Measurements from ENCODE around the gene GSDME. TPM values are rescaled to one million over a fixed set of nuclear protein-coding genes. Genes with fewer than 3 reads are reported as not detected.

Gene GSDME
- total and polyA plus RNA-seq, 4 donors = 3.2 to 4.0 (median 3.7) TPM

DNA sequence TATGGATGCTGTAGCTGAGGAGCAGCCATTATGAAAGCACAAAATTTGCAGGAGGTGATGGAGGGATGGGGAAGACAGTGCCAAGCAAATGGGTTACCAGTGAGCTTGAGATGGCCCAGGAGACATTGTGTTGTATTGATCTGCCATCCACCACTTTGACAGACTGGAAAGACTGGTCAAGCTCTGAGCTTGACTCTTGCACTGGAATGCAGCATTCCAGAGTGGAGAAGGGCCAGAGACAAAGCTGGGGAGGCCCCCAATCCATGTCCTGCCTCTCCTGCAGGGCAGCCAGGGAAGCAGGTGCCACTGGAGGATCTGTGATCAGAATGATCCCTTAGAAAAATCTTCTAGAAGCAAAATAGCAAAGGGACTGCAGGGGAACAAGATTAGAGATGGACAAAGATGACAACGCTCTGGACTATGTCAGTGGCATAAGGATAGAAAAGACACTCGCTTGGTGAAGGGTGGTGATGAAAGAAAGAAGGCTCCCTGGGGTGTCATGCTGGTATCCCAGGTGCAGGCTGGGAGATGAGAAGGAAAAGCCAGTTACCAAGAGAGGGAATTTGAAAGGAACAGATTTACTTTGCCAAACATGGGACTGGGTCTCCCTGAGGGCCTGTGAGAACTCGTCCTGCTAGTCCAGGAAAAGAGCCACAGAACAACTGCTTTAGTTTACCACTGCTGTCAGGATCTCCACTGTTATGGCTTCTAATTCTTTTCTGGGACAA, 5.0 kb downstream of the GSDME start:
- Histone ChIP-seq H3K27ac (ENCODE audit: low read depth in 1 of 2, low read length in 2 of 2) (no peak overlapping the region), H3K36me3 (ENCODE audit: control insufficient read depth in 4 of 4, insufficient read depth in 3 of 4, low read depth in 1 of 4, low read length in 3 of 4) (no peaks in the 10 kb centered on the region), H3K9me3 (ENCODE audit: control insufficient read depth in 4 of 4, low read length in 3 of 4) (no peaks in the 10 kb centered on the region), H3K4me3 (ENCODE audit: low read depth in 1 of 3, low read length in 3 of 3) (no peak overlapping the region), H3K4me1 (ENCODE audit: control insufficient read depth in 4 of 4, insufficient read depth in 4 of 4, low read length in 3 of 4) (peaks cover 0 to 4% (median 0%) of the 10 kb centered on the region in 4 donors), H3K27me3 (ENCODE audit: control insufficient read depth in 4 of 4, insufficient read depth in 4 of 4, low read length in 3 of 4) (no peaks in the 10 kb centered on the region), H3K9ac (ENCODE audit: low read depth in 1 of 2, low read length in 2 of 2) (no peak overlapping the region)
- TF ChIP-seq FOXA2 (IDR thresholded peaks at IDR 0.05) = no peak
- TF ChIP-seq HNF4A (conservative IDR thresholded peaks at IDR 0.05) = no peak
- TF ChIP-seq, protein P1, sequence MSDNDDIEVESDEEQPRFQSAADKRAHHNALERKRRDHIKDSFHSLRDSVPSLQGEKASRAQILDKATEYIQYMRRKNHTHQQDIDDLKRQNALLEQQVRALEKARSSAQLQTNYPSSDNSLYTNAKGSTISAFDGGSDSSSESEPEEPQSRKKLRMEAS (IDR thresholded peaks at IDR 0.05) = no peak
- no peak for TF ChIP-seq HNF4G (IDR thresholded peaks at IDR 0.05)
- TF ChIP-seq JUND (IDR thresholded peaks at IDR 0.05) = no peak
- TF ChIP-seq NR2F2 (IDR thresholded peaks at IDR 0.05) = no peak
- TF ChIP-seq TAF1 (conservative IDR thresholded peaks at IDR 0.05) = no peak
- TF ChIP-seq RAD21 (IDR thresholded peaks at IDR 0.05) = no peak
- no peak for TF ChIP-seq FOXA1 (IDR thresholded peaks at IDR 0.05)
- TF ChIP-seq, protein P2, sequence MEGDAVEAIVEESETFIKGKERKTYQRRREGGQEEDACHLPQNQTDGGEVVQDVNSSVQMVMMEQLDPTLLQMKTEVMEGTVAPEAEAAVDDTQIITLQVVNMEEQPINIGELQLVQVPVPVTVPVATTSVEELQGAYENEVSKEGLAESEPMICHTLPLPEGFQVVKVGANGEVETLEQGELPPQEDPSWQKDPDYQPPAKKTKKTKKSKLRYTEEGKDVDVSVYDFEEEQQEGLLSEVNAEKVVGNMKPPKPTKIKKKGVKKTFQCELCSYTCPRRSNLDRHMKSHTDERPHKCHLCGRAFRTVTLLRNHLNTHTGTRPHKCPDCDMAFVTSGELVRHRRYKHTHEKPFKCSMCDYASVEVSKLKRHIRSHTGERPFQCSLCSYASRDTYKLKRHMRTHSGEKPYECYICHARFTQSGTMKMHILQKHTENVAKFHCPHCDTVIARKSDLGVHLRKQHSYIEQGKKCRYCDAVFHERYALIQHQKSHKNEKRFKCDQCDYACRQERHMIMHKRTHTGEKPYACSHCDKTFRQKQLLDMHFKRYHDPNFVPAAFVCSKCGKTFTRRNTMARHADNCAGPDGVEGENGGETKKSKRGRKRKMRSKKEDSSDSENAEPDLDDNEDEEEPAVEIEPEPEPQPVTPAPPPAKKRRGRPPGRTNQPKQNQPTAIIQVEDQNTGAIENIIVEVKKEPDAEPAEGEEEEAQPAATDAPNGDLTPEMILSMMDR (IDR thresholded peaks at IDR 0.05; ENCODE audit: low read depth, low read length, missing input control) = no peak
- no peak for TF ChIP-seq GABPA (IDR thresholded peaks at IDR 0.05 in 1 of 2, conservative IDR thresholded peaks at IDR 0.05 in 1 of 2)
- TF ChIP-seq EGR1 (IDR thresholded peaks at IDR 0.05; ENCODE audit: low read depth in 2 of 2) = no peak
- TF ChIP-seq SP1 (IDR thresholded peaks at IDR 0.05) = no peak
- TF ChIP-seq, protein P3, sequence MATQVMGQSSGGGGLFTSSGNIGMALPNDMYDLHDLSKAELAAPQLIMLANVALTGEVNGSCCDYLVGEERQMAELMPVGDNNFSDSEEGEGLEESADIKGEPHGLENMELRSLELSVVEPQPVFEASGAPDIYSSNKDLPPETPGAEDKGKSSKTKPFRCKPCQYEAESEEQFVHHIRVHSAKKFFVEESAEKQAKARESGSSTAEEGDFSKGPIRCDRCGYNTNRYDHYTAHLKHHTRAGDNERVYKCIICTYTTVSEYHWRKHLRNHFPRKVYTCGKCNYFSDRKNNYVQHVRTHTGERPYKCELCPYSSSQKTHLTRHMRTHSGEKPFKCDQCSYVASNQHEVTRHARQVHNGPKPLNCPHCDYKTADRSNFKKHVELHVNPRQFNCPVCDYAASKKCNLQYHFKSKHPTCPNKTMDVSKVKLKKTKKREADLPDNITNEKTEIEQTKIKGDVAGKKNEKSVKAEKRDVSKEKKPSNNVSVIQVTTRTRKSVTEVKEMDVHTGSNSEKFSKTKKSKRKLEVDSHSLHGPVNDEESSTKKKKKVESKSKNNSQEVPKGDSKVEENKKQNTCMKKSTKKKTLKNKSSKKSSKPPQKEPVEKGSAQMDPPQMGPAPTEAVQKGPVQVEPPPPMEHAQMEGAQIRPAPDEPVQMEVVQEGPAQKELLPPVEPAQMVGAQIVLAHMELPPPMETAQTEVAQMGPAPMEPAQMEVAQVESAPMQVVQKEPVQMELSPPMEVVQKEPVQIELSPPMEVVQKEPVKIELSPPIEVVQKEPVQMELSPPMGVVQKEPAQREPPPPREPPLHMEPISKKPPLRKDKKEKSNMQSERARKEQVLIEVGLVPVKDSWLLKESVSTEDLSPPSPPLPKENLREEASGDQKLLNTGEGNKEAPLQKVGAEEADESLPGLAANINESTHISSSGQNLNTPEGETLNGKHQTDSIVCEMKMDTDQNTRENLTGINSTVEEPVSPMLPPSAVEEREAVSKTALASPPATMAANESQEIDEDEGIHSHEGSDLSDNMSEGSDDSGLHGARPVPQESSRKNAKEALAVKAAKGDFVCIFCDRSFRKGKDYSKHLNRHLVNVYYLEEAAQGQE (IDR thresholded peaks at IDR 0.05) = no peak
- no peak for TF ChIP-seq YY1 (IDR thresholded peaks at IDR 0.05)
- 81% methylated on average over 3 of the region's 3 CpGs for WGBS
- no peak for DNase-seq (ENCODE audit: low spot score)

DNA sequence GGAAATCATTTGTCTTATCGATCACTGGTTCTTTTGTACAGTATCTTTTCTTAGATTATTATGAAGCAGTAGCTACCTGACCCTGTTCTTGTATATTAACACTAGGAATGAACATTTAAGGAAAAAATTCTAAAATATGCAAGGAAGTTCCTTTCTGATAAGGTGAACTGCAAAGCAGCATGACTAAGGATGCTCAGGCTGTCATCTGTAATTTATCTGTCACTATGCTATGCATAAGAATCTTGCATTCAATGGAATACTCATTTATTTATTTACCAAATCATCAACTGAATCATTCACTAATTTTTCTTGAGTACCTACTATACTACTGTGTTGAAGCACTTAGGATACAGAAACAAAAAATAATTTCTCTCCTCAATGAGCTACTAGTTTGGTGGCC, 5.8 kb downstream of the GSDME start:
- DNase-seq (ENCODE audit: low spot score) = no peak

More for the DNA sequence above, 5.8 kb downstream of the GSDME start:
- Histone ChIP-seq H3K9me3 (ENCODE audit: control insufficient read depth in 4 of 4, low read length in 3 of 4) (no peaks in the 10 kb centered on the region), H3K27me3 (ENCODE audit: control insufficient read depth in 4 of 4, insufficient read depth in 4 of 4, low read length in 3 of 4) (no peaks in the 10 kb centered on the region), H3K4me1 (ENCODE audit: control insufficient read depth in 4 of 4, insufficient read depth in 4 of 4, low read length in 3 of 4) (peaks cover 0 to 2% (median 0%) of the 10 kb centered on the region in 4 donors), H3K27ac (ENCODE audit: low read depth in 1 of 2, low read length in 2 of 2) (no peak overlapping the region), H3K9ac (ENCODE audit: low read depth in 1 of 2, low read length in 2 of 2) (no peak overlapping the region), H3K36me3 (ENCODE audit: control insufficient read depth in 4 of 4, insufficient read depth in 3 of 4, low read depth in 1 of 4, low read length in 3 of 4) (no peaks in the 10 kb centered on the region), H3K4me3 (ENCODE audit: low read depth in 1 of 3, low read length in 3 of 3) (no peak overlapping the region)
- no peak for TF ChIP-seq HNF4G (IDR thresholded peaks at IDR 0.05)
- TF ChIP-seq, protein P1 (IDR thresholded peaks at IDR 0.05) = no peak
- no peak for TF ChIP-seq TAF1 (conservative IDR thresholded peaks at IDR 0.05)
- TF ChIP-seq, protein P4, sequence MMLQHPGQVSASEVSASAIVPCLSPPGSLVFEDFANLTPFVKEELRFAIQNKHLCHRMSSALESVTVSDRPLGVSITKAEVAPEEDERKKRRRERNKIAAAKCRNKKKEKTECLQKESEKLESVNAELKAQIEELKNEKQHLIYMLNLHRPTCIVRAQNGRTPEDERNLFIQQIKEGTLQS (IDR thresholded peaks at IDR 0.05) = no peak
- no peak for TF ChIP-seq EGR1 (IDR thresholded peaks at IDR 0.05; ENCODE audit: low read depth in 2 of 2)
- no peak for TF ChIP-seq YY1 (IDR thresholded peaks at IDR 0.05)
- TF ChIP-seq NR2F2 (IDR thresholded peaks at IDR 0.05) = no peak
- no peak for TF ChIP-seq SP1 (IDR thresholded peaks at IDR 0.05)
- TF ChIP-seq, protein P5, sequence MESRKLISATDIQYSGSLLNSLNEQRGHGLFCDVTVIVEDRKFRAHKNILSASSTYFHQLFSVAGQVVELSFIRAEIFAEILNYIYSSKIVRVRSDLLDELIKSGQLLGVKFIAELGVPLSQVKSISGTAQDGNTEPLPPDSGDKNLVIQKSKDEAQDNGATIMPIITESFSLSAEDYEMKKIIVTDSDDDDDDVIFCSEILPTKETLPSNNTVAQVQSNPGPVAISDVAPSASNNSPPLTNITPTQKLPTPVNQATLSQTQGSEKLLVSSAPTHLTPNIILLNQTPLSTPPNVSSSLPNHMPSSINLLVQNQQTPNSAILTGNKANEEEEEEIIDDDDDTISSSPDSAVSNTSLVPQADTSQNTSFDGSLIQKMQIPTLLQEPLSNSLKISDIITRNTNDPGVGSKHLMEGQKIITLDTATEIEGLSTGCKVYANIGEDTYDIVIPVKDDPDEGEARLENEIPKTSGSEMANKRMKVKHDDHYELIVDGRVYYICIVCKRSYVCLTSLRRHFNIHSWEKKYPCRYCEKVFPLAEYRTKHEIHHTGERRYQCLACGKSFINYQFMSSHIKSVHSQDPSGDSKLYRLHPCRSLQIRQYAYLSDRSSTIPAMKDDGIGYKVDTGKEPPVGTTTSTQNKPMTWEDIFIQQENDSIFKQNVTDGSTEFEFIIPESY (IDR thresholded peaks at IDR 0.05) = no peak
- TF ChIP-seq FOXA1 (IDR thresholded peaks at IDR 0.05) = no peak
- no peak for TF ChIP-seq GABPA (IDR thresholded peaks at IDR 0.05 in 1 of 2, conservative IDR thresholded peaks at IDR 0.05 in 1 of 2)
- WGBS = 90% methylated on average over 1 of the region's 1 CpG

All from liver (tissue), 9 donors.